ENCODE data around the gene KASH5. TPM values are rescaled to one million over a fixed set of nuclear protein-coding genes. Genes with fewer than 3 reads are reported as not detected.

KASH5 gene
- total RNA-seq, 1 experiment from 2014 or later = 0.37 TPM

DNA sequence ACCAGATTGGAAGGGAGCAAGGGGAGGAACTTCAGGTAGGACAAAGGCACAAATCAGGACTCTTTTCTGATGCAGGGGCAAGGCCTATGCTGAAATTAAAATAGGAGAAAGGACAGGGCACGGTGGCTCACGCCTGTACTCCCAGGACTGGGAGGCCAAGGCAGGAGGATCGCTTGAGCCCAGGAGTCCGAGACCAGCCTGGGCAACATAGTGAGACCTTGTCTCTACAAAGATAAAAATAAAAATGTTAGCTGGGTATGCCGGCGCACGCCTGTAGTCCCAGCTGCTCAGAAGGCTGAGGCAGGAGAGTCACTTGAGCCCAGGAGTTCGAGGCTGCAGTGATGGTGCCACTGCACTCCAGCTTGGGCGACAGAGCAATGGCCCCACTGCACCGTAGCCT, 47.6 kb downstream of the KASH5 start:
- POLR2A ChIA-PET (ENCODE audit: low non-redundant PET) = no interaction called here
- peaks cover 30% of the 10 kb centered on the region for H3K27me3 ChIP-seq (replicated peaks; ENCODE audit: insufficient read depth, low read depth, low read length, poor library complexity)
- TF ChIP-seq, protein P1, sequence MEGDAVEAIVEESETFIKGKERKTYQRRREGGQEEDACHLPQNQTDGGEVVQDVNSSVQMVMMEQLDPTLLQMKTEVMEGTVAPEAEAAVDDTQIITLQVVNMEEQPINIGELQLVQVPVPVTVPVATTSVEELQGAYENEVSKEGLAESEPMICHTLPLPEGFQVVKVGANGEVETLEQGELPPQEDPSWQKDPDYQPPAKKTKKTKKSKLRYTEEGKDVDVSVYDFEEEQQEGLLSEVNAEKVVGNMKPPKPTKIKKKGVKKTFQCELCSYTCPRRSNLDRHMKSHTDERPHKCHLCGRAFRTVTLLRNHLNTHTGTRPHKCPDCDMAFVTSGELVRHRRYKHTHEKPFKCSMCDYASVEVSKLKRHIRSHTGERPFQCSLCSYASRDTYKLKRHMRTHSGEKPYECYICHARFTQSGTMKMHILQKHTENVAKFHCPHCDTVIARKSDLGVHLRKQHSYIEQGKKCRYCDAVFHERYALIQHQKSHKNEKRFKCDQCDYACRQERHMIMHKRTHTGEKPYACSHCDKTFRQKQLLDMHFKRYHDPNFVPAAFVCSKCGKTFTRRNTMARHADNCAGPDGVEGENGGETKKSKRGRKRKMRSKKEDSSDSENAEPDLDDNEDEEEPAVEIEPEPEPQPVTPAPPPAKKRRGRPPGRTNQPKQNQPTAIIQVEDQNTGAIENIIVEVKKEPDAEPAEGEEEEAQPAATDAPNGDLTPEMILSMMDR (conservative IDR thresholded peaks at IDR 0.05; ENCODE audit: low read depth, low read length) = no peak
- TF ChIP-seq EZH2 (IDR thresholded peaks at IDR 0.05; ENCODE audit: borderline replicate concordance, low read depth, low read length, poor library complexity, severe bottlenecking) = no peak
- CTCF ChIA-PET = no interaction called here
- H3K36me3 ChIP-seq (ENCODE audit: insufficient read depth, low read length, poor library complexity, severe bottlenecking) = no peaks in the 10 kb centered on the region
- H3K9me3 ChIP-seq (ENCODE audit: low read depth, low read length, poor library complexity, severe bottlenecking) = no peaks in the 10 kb centered on the region
- intact Hi-C loops (cut with micrococcal nuclease; ENCODE audit: unreplicated experiment) = no loop called here
- DNase-seq (ENCODE audit: low spot score) = no peak
- no peak overlapping the region for H3K27ac ChIP-seq (ENCODE audit: low read depth, low read length, poor library complexity, severe bottlenecking)
- no peak overlapping the region for H3K4me3 ChIP-seq (ENCODE audit: low read depth, low read length, poor library complexity, severe bottlenecking)
- no TSS peak for BruUV-seq (replicated peaks)
- no peaks in the 10 kb centered on the region for H3K4me1 ChIP-seq (ENCODE audit: insufficient read depth, low read length, poor library complexity, severe bottlenecking)

- BruUV-seq (replicated peaks) = no TSS peak
- intact Hi-C loops (cut with micrococcal nuclease; ENCODE audit: unreplicated experiment) = no loop called here
- Histone ChIP-seq H3K4me3 (ENCODE audit: low read depth, low read length, poor library complexity, severe bottlenecking) (no peak overlapping the region), H3K27me3 (replicated peaks; ENCODE audit: insufficient read depth, low read depth, low read length, poor library complexity) (peaks cover 36% of the 10 kb centered on the region), H3K9me3 (ENCODE audit: low read depth, low read length, poor library complexity, severe bottlenecking) (no peaks in the 10 kb centered on the region), H3K36me3 (ENCODE audit: insufficient read depth, low read length, poor library complexity, severe bottlenecking) (no peaks in the 10 kb centered on the region), H3K27ac (ENCODE audit: low read depth, low read length, poor library complexity, severe bottlenecking) (no peak overlapping the region), H3K4me1 (ENCODE audit: insufficient read depth, low read length, poor library complexity, severe bottlenecking) (peaks cover 1% of the 10 kb centered on the region)
- CTCF ChIA-PET = no interaction called here
- TF ChIP-seq, protein P1 (conservative IDR thresholded peaks at IDR 0.05; ENCODE audit: low read depth, low read length) = no peak
- TF ChIP-seq EZH2 (IDR thresholded peaks at IDR 0.05; ENCODE audit: borderline replicate concordance, low read depth, low read length, poor library complexity, severe bottlenecking) = no peak
- POLR2A ChIA-PET (ENCODE audit: low non-redundant PET) = no interaction called here
- DNase-seq (ENCODE audit: low spot score) = no peak
These were observed 48.5 kb downstream of the KASH5 start for GRCh38 chr19:49436381-49437017.

DNA sequence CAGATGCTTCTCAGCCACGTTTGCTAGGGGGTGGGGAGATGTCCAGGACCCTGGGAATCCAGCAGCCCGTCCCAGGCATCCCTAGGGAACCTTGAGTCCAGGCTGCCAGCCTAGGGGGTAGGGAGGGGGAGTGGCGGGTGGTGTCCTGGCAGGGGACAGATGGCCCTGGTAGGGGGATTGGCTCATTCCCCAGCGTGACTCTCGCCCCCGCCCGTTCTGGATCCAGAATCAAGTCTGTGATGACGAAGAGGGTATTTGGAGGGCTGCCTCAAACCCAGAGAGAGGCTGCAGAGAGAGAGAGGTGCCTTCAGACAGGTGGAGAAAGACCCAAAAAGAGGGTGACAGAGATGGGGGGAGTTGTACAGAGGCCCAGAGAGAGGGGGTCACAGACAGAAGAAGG, 49.2 kb downstream of the KASH5 start:
- CTCF ChIA-PET = no interaction called here
- no peaks in the 10 kb centered on the region for H3K36me3 ChIP-seq (ENCODE audit: insufficient read depth, low read length, poor library complexity, severe bottlenecking)
- TF ChIP-seq, protein P1 (conservative IDR thresholded peaks at IDR 0.05; ENCODE audit: low read depth, low read length) = no peak
- TF ChIP-seq EZH2 (IDR thresholded peaks at IDR 0.05; ENCODE audit: borderline replicate concordance, low read depth, low read length, poor library complexity, severe bottlenecking) = no peak
- DNase-seq (ENCODE audit: low spot score) = no peak
- POLR2A ChIA-PET (ENCODE audit: low non-redundant PET) = no interaction called here
- intact Hi-C loops (cut with micrococcal nuclease; ENCODE audit: unreplicated experiment) = no loop called here
- H3K4me3 ChIP-seq (ENCODE audit: low read depth, low read length, poor library complexity, severe bottlenecking) = no peak overlapping the region
- H3K4me1 ChIP-seq (ENCODE audit: insufficient read depth, low read length, poor library complexity, severe bottlenecking) = peaks cover 9% of the 10 kb centered on the region
- peaks cover 36% of the 10 kb centered on the region for H3K27me3 ChIP-seq (replicated peaks; ENCODE audit: insufficient read depth, low read depth, low read length, poor library complexity)
- no peak overlapping the region for H3K27ac ChIP-seq (ENCODE audit: low read depth, low read length, poor library complexity, severe bottlenecking)
- BruUV-seq (replicated peaks) = no TSS peak
- H3K9me3 ChIP-seq (ENCODE audit: low read depth, low read length, poor library complexity, severe bottlenecking) = no peaks in the 10 kb centered on the region

Data from A673 (cell line).